Activated CD8-positive, alpha-beta memory T cell treated with anti-CD3 and anti-CD28 coated beads for 24 hours (primary cell): ENCODE data around the gene CCNA2.

Experiments used
- DNase-seq: peaks from one replicate; pipeline ENCODE4 v3.0.0-alpha.2; 2020

The CCNA2 gene

GRCh38 chr4:121800961-121801714 lies 22.5 kb downstream of the CCNA2 start, which contains the start of gene EXOSC9:
Gene EXOSC9, plus strand, starts transcription at chr4:121801323. Its CDS starts 102 bp downstream, at chr4:121801425.
- peak; percentile 99 for DNase-seq

- DNase-seq, result no peak
Measured at GRCh38 chr4:121800638-121800960, 23.1 kb downstream of the CCNA2 start.

- DNase-seq, result no peak
Measured at GRCh38 chr4:121799867-121800501, 23.7 kb downstream of the CCNA2 start.

- DNase-seq, result no peak
Measured at GRCh38 chr4:121799208-121799823, 24.4 kb downstream of the CCNA2 start.

GRCh38 chr4:121796283-121796682 lies 27.4 kb downstream of the CCNA2 start:
- no peak for DNase-seq

- no peak for DNase-seq
Measured at GRCh38 chr4:121794505-121795188, 29.0 kb downstream of the CCNA2 start.

GRCh38 chr4:121792966-121793365 lies 30.7 kb downstream of the CCNA2 start:
- no peak for DNase-seq

GRCh38 chr4:121791481-121791880 lies 32.2 kb downstream of the CCNA2 start:
- no peak for DNase-seq

GRCh38 chr4:121790976-121791375 lies 32.7 kb downstream of the CCNA2 start:
- no peak for DNase-seq

- DNase-seq, result no peak
Measured at GRCh38 chr4:121789960-121790829, 33.5 kb downstream of the CCNA2 start.

- no peak for DNase-seq
Measured at GRCh38 chr4:121789455-121789854, 34.2 kb downstream of the CCNA2 start.

- DNase-seq, result no peak
Measured at GRCh38 chr4:121788896-121789295, 34.8 kb downstream of the CCNA2 start.

GRCh38 chr4:121786221-121786620 lies 37.5 kb downstream of the CCNA2 start:
- DNase-seq, result no peak

GRCh38 chr4:121785479-121785878 lies 38.2 kb downstream of the CCNA2 start:
- DNase-seq, result no peak

GRCh38 chr4:121784975-121785374 lies 38.7 kb downstream of the CCNA2 start:
- no peak for DNase-seq

GRCh38 chr4:121784401-121784800 lies 39.3 kb downstream of the CCNA2 start:
- no peak for DNase-seq

- no peak for DNase-seq
Measured at GRCh38 chr4:121783210-121783609, 40.5 kb downstream of the CCNA2 start.

GRCh38 chr4:121778991-121779628 lies 44.6 kb downstream of the CCNA2 start:
- DNase-seq, result no peak

GRCh38 chr4:121777625-121778024 lies 46.1 kb downstream of the CCNA2 start:
- DNase-seq, result no peak

- DNase-seq, result no peak
Measured at GRCh38 chr4:121776610-121777401, 46.9 kb downstream of the CCNA2 start.

GRCh38 chr4:121773883-121774282 lies 49.8 kb downstream of the CCNA2 start:
- DNase-seq, result no peak
